Inferior parietal cortex (tissue), 1 donor: ENCODE data around the gene CCSER1.

Source experiments
- DNase-seq: peaks from one replicate; pipeline ENCODE4 v3.0.0-alpha.2; 2016; ENCODE audit errors: extremely low spot score

CCSER1 gene

GRCh38 chr4:90127223-90127705 is at the start of gene CCSER1:
Gene CCSER1 (plus strand): TSS chr4:90127394.
- DNase-seq, result peak; percentile 33

DNA sequence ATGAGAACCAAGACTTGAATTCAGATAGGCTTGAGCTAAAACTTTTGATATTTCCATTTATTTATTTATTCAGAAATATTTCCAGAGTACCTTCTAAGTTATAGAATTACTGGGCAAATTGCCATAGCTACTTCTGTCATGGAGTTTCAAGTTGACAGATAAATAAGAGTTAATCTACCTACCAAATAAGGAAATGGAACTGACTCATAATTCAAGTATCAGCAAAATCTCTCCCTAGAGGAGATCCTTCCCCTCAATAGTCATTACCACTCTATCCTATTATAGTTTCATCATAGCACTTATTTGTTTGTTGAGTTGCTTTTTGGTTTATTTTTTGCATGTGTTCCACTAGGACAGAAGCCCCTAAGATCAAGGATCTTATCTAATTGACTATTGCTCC is 48.8 kb upstream of the CCSER1 start:
- no peak for DNase-seq

- no peak for DNase-seq
Measured at GRCh38 chr4:90080116-90080515, 47.1 kb upstream of the CCSER1 start.

GRCh38 chr4:90081432-90082144 is 45.6 kb upstream of the CCSER1 start:
- DNase-seq, result no peak

DNA sequence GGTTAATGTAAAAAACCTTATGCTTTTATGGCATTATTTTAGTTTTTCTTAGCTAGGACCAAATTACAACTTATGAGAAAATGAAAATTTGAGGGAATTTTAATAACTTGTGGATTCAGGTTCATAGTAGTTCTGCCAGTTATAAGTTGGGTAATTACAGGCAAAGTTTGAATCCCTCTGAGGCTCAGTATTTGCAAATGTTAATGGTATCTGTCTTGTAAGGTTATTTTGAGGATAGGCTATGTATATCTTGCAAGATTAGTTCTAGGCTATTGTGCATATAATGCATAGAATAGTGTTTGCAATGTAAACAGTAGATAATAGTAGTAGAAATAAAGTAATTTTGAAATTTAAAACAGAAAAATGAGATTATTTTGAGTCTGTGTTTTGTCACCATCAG is 44.7 kb upstream of the CCSER1 start:
- no peak for DNase-seq

DNA sequence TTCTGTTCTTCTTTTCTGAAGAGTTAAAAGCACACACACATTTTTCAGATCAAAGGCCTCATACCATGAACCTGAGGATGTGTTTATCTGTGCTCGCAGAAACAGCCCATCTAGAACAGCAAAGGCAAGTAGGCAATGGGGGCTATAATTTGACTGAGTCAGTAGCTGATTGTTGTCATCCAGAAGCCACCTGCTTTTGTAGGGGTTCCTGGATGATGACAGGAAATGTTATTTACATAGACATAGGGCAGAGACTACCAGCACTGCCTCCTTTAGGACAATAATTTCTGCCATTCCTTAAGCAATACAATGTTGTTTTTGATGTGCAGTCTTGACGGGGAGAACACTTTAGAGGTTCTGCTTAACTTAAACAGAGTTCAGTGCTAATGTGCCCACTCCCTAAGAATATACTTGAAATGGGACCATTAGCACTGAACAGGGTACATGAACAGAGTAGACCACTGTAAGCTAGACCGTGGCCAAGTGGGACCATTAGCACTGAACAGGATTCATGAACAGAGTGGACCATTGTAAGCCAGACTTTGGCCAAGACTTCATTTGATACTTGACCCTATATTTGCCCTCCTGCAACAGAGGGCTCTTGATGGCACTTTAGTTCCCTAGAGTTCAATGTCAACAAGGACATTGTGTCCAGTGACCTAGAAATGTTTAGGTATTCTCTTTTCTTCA is 42.8 kb upstream of the CCSER1 start:
- no peak for DNase-seq

GRCh38 chr4:90084967-90085295 is 42.3 kb upstream of the CCSER1 start:
- DNase-seq, result no peak

GRCh38 chr4:90093526-90093925 is 33.7 kb upstream of the CCSER1 start:
- no peak for DNase-seq

- no peak for DNase-seq
Measured at GRCh38 chr4:90095000-90095399, 32.2 kb upstream of the CCSER1 start.

- no peak for DNase-seq
Measured at GRCh38 chr4:90099812-90100211, 27.4 kb upstream of the CCSER1 start.

DNA sequence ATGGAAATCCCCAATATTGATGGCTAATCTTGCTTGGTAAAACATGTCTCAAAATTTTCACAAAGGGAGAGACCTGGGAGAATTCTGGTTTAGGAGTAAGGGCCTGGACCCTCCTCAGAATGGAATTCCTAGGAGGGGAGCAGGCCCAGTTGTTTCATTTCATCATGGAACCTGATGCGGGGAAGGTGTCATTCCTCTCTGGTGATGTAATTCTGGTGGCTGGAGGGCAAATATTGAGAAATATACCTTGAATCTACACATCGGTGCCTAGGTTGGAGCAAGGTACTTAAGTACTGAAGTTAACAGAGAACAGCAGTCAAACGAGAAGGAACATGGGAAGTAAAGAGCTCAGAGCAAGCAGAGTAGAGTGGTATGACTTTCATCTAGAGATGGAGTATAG is 23.2 kb upstream of the CCSER1 start:
- DNase-seq, result no peak

GRCh38 chr4:90105274-90105673 is 21.9 kb upstream of the CCSER1 start:
- DNase-seq, result no peak

- DNase-seq, result no peak
Measured at GRCh38 chr4:90112715-90113114, 14.5 kb upstream of the CCSER1 start.

DNA sequence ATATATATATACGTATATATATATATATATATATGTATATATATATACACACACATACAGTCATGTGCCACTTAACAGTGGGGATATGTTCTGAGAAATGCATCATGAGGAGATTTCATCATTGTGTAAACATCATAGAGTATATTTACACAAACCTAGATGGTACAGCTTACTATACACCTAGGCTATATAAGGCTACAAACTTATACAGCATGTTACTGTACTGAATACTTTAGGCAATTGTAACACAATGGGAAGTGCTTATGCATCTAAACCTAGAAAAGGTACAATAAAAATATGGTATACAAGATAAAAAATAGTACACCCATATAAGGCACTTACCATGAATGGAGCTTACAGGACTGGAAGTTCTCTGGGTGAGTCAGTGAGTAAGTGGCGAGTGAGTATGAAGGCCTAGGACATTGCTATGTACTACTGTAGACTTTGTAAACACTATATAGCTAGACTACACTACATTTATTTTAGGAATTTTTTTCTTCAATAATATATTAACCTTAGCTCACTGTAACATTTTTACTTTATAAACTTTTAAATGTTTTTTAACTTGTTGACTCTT is 13.2 kb upstream of the CCSER1 start:
- DNase-seq, result no peak

DNA sequence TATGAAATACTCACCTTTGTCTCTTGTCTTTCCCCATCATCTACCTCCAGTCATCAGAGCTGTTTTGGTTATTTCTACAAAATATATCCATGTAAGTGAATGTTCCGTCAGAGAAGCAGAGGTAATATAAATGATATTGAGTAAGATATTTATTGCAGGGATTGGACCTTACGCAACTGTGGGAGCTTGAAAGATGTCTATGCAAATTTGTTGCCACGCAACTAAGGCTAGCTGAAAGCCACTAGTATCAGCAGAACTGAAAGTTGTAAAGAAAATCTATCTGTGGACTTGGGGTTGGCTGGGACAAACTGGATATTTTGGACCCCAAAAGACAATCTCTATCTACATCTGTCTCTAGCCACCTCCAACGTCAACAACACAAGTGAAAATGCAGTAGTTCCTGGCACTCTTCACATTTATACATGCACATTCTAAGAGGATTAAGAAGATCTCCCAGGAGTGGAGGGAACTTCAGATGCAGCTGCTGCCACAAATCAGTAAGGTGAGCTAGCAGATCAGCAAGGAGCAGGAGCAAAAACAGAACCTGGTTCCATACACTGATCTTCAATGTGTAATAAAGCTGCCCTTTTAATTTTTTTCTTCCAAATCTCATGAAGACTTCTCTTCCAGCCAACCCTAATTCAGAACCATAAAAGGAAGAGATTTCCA is 8.5 kb upstream of the CCSER1 start:
- no peak for DNase-seq

- DNase-seq, result no peak
Measured at GRCh38 chr4:90120037-90120436, 7.2 kb upstream of the CCSER1 start.

GRCh38 chr4:90120815-90121214 is 6.4 kb upstream of the CCSER1 start:
- DNase-seq, result no peak

DNA sequence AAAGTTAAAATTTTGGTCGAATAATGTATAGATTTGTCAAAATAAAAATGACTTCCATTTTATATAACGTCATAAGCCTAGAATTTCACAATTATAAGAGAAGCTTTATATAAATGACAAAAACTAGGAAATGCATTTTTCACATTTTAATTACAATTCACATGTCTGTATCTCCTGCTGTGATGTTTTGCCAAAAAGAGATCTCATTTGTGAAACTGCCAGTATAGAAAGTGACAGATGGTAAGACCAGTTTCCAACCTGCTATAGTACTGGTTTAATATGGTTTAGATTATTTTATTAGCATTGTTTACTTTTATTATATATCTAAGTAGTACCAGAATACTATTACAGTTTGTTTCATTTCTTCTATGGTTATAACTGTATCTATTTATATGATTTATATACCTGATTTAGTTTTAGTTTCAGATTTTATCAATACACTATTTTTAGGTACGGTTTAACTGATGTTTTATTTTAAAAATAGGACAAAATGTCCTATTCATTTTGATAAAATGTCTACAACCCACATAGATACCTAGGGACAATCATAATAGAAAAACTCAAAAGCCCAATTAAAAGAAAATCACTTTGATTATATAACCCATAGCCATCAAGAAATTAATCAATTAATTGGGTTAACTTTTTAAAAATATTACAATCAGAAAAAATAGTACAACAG is 5.4 kb upstream of the CCSER1 start:
- no peak for DNase-seq

DNA sequence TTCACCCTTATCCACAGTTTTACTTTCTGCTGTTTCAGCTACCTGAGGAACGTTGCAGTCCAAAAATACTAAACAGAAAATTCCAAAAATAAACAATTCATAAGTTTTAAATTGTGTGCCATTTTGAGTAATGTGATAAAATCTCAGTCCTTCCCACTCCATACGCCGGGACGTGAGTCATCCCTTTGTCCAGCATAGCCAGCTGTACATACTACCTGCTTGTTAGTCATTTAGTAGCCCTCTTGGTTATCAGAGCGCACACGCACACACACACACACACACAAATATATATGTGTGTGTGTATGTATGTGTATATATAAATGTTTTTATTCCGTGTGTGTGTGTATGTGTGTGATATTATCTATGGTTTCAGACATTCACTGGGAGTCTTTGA is 4.8 kb upstream of the CCSER1 start:
- no peak for DNase-seq

DNA sequence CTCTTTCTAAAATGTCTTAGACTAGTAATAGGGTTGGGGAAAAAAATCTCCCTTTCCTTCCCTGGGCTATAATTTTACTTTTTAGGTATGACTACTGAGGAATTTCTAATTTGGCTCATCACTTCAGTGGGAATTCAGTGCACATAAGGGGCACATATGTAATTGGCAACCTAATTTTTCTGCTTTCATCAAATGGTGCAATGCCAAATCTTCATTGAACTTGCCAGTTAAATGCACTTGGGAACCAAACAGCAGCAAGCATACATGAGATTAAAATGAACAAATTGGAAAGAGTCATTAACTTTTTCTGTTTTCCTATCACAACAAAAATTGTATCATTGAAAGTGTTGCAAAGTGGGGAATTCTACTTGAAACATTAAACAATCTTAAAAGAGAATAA is 2.9 kb upstream of the CCSER1 start:
- no peak for DNase-seq

GRCh38 chr4:90126805-90127204 is 389 bp upstream of the CCSER1 start:
- peak; percentile 37 for DNase-seq

DNA sequence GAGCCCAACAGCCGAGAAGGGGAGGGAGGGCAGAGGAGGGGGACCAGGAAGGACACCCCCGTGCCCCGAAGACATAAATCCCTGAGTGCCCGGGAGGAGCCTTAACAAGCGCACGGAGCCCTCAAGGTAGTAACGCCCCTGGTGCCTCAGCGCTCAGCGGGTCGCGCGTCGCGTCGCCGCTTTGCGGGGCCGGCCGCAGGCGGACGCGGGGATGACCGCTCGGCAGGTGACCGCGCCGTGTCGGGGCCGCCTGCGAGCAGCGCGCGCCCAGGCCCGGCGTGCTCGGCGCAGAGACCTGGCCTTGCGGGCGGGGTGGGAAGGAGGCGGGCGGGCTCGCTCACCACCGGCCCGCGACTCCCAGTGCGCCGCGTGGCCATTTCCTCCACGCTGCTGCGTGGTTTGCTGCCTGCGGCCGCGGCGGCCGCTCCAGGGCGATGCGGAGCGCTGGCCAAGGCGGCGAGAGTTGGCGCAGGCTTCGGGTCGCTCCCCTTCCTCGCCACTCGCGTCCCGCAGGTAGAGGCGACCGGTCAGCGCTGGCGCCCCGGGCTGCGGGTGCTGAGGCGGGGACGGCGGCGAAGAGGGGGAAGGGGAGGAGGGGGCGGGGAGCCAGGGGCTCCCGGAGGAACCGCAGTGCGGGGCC is 632 bp downstream of the CCSER1 start:
- no peak for DNase-seq
